NOMO-1 treated with dmso at 0.1 percent for 144 hours (cell line): Measurements from ENCODE around the gene SIX5.
A peak's percentile ranks its signal among the peaks of the same experiment; 100 is the strongest.

Experiments
- DNase-seq: peaks from one replicate; lab custom pipeline; 2025; ENCODE audit not compliant: unreplicated experiment; lab: John Stamatoyannopoulos, UW

SIX5 gene

GRCh38 chr19:45793178-45793564, 24.1 kb upstream of the SIX5 start:
- no peak for DNase-seq

- peak; percentile 95 for DNase-seq
Measured at GRCh38 chr19:45792470-45793177, 23.6 kb upstream of the SIX5 start, which contains the start of gene DMWD. TSS of gene DMWD (minus strand) at chr19:45792845. CDS start at chr19:45792756, 89 bp downstream.

DNA sequence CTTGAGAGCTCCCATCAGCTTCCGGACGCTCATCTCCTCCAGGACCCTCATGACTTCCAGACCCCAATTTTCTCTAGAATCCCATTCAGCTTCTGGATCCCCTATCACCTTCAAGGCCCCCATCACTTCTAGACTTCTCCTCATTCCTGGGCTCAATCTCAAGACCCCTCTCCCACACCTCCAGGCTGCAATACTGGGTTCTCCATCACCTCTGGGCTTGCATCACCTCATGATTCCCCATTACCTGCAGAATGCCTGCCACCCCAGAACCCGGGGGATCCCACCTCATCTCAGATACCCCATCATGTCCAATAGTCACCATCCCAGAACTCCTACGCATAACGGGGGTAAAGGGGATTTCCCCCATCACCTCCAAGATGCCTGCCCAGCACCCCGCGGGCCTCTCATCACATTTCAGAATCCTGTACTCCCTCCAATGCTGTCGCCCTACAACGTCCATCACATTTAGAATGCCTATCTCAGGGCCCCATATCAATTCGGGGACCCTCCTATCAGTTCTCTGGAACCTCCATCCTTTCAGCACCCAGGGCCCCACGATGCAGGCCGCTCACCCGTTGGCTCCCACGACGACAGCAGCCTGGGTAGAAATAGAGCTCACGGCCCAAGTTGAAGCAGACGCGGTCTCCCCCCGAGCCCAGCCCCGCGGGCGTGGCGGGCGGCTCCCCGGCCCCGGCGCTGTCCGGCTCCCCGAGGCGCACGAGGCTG, 22.9 kb upstream of the SIX5 start:
- DNase-seq: no peak

- peak; percentile 93 for DNase-seq
Measured at GRCh38 chr19:45790942-45791341, 21.9 kb upstream of the SIX5 start.

- DNase-seq: no peak
Measured at GRCh38 chr19:45789035-45789786, 20.2 kb upstream of the SIX5 start.

GRCh38 chr19:45786533-45786894, 17.5 kb upstream of the SIX5 start:
- DNase-seq: no peak

GRCh38 chr19:45785781-45786532, 16.9 kb upstream of the SIX5 start:
- DNase-seq: no peak

GRCh38 chr19:45785097-45785496, 16.0 kb upstream of the SIX5 start:
- no peak for DNase-seq

DNA sequence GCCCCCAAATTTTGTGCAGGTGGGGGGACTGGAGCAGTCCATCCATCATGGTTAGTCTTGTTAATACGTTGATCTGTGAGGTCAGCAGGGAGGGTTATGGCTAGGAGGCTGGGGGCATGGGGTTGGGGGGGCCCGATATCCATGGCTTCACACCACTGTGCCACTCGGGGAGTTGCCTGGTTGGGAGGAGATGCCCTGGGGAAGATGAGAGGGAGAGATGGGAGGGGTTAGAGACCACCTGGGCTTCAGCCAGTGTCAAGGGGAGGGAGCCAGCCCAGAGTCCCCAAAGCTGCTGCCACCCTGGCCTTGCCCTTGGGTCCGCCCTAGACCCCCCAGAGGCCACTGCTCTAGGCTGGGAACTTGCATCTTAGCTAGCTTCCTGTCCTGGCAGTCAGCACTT, 15.0 kb upstream of the SIX5 start:
- no peak for DNase-seq

GRCh38 chr19:45782820-45783785, 14.1 kb upstream of the SIX5 start:
- no peak for DNase-seq

GRCh38 chr19:45782162-45782691, 13.2 kb upstream of the SIX5 start, which contains the start of gene DMPK:
TSS of gene DMPK (minus strand) at chr19:45782490. CDS start at chr19:45782352, 138 bp downstream.
- no peak for DNase-seq

- no peak for DNase-seq
Measured at GRCh38 chr19:45781214-45782161, 12.4 kb upstream of the SIX5 start.

DNA sequence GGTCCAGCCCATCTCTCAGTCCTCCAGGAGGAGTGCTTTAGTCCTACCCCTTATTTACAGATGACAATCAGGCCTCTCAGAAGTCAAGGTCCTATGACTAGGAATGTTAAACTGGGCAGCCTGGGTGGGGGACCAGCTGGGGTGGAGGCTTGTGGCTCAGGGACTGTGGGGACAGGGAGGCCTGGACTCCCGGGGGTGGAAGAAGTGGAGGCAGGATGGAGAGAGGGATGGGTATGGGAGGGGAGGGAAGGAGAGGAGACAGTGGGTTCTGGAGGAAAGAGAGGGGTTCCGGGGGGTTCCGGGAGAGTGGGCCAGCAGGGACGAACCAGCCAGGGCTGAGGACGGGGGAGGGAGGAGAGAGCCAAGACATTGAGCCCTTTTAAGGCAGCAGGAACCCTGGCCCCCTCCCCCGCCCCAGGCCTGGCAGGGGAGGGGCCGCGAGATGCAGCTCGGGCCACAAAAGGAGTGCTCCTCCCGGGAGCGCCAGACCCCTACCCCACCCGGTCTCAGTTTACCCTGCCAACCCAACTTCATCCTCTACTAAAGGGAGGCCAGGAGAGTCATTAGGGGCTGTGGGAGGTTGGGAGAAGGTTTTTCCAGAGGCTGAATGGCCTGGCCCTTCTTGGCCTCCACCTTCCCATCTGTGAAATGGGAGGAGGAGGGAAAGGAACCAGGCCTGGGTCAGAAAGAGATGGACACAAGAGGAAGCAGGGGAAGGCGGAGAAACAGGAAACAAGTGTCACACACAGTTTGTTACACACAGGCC, 11.6 kb upstream of the SIX5 start:
- no peak for DNase-seq

- no peak for DNase-seq
Measured at GRCh38 chr19:45780146-45780447, 11.0 kb upstream of the SIX5 start.

DNA sequence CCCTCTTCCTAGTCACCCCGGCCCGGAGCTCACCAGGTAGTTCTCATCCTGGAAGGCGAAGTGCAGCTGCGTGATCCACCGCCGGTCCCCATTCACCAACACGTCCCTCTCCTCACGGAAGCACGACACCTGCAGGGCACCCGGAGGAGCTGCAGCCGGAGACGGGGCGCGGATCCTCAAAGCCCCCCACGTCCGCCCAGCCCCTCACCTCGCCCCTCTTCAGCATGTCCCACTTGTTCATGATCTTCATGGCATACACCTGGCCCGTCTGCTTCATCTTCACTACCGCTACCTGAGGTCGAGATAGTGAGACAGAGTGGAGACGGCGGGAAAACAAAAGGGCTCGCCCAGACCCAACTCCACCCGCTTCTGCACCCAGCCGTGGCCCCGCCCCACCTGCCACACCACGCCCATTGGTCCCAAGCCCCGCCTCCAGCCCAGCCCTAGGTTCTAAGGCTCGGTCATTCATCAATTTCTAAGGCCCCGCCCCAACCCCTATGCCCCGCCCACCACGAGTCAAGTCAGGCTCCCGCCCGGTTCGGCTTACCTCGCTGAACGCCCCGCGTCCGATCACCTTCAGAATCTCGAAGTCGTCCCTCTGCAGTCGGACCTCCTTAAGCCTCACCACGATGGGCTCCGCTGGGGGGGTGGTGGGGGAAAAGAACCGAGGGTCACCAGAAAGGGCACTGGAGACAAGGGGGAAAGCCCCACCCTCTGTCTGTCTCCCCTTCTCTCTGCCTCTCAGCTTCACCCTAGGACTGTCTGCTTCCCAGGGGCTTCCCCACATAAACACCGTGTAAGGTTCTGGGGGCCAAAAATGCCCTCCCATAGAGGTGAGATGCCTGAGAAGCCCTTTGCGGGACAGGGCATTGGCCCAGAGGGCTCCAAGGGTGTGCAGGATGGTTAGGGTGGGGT, 10.4 kb upstream of the SIX5 start:
- DNase-seq: peak; percentile 48

GRCh38 chr19:45778010-45778661, 9.1 kb upstream of the SIX5 start:
- no peak for DNase-seq
